C4-2B (cell line): ENCODE measurements around the gene CCNL2.

Experiments used
- ZFX ChIP-seq: fragments of 450-650 bp; IDR thresholded peaks from 2 replicates; pipeline ENCODE4 v1.6.1; 2017
- TF ChIP-seq, protein P1 (sequence below): fragments of 450-650 bp; conservative IDR thresholded peaks from 2 replicates; pipeline ENCODE4 v1.5.1; 2017; ENCODE audit warnings: mild to moderate bottlenecking

- TF ChIP-seq, protein P1, sequence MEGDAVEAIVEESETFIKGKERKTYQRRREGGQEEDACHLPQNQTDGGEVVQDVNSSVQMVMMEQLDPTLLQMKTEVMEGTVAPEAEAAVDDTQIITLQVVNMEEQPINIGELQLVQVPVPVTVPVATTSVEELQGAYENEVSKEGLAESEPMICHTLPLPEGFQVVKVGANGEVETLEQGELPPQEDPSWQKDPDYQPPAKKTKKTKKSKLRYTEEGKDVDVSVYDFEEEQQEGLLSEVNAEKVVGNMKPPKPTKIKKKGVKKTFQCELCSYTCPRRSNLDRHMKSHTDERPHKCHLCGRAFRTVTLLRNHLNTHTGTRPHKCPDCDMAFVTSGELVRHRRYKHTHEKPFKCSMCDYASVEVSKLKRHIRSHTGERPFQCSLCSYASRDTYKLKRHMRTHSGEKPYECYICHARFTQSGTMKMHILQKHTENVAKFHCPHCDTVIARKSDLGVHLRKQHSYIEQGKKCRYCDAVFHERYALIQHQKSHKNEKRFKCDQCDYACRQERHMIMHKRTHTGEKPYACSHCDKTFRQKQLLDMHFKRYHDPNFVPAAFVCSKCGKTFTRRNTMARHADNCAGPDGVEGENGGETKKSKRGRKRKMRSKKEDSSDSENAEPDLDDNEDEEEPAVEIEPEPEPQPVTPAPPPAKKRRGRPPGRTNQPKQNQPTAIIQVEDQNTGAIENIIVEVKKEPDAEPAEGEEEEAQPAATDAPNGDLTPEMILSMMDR: no peak
- TF ChIP-seq ZFX: no peak
Measured at GRCh38 chr1:1361982-1362423, 37.1 kb downstream of the CCNL2 start.
